GM19438 (cell line): ENCODE results near the gene GAS7.

Experiments
- ATAC-seq: cut with Tn5 transposase; IDR thresholded peaks from one replicate; pipeline ENCODE4 v1.9.1; 2021; ENCODE audit warnings: low read depth; ENCODE audit not compliant: unreplicated experiment

The GAS7 gene

GRCh38 chr17:9904277-9905077, 293.9 kb downstream of the GAS7 start:
- ATAC-seq = no peak

GRCh38 chr17:9902120-9902519, 296.3 kb downstream of the GAS7 start:
- no peak for ATAC-seq

GRCh38 chr17:9900784-9901183, 297.6 kb downstream of the GAS7 start:
- ATAC-seq = no peak

GRCh38 chr17:9900044-9900594, 298.3 kb downstream of the GAS7 start:
- no peak for ATAC-seq

GRCh38 chr17:9899280-9900043, 298.9 kb downstream of the GAS7 start:
- no peak for ATAC-seq

- no peak for ATAC-seq
Measured at GRCh38 chr17:9898812-9899211, 299.6 kb downstream of the GAS7 start.

GRCh38 chr17:9897372-9897968, 300.9 kb downstream of the GAS7 start:
- no peak for ATAC-seq

GRCh38 chr17:9895923-9896322, 302.5 kb downstream of the GAS7 start:
- no peak for ATAC-seq

- ATAC-seq = no peak
Measured at GRCh38 chr17:9894231-9894630, 304.2 kb downstream of the GAS7 start.

GRCh38 chr17:9893411-9894012, 304.9 kb downstream of the GAS7 start:
- no peak for ATAC-seq

GRCh38 chr17:9890124-9890523, 308.3 kb downstream of the GAS7 start:
- no peak for ATAC-seq

- no peak for ATAC-seq
Measured at GRCh38 chr17:9887508-9887907, 310.9 kb downstream of the GAS7 start.

GRCh38 chr17:9886141-9886930, 312.1 kb downstream of the GAS7 start:
- ATAC-seq = no peak

- ATAC-seq = no peak
Measured at GRCh38 chr17:9883451-9883850, 315.0 kb downstream of the GAS7 start.

GRCh38 chr17:9880582-9880999, 317.8 kb downstream of the GAS7 start:
- ATAC-seq = no peak

- ATAC-seq = no peak
Measured at GRCh38 chr17:9878786-9879525, 319.4 kb downstream of the GAS7 start.

- ATAC-seq = no peak
Measured at GRCh38 chr17:9878356-9878755, 320.1 kb downstream of the GAS7 start.

GRCh38 chr17:9875441-9875840, 323.0 kb downstream of the GAS7 start:
- ATAC-seq = no peak

GRCh38 chr17:9874722-9875121, 323.7 kb downstream of the GAS7 start:
- ATAC-seq = no peak
